ENCODE measurements around the gene NELL1.

Gene NELL1

DNA sequence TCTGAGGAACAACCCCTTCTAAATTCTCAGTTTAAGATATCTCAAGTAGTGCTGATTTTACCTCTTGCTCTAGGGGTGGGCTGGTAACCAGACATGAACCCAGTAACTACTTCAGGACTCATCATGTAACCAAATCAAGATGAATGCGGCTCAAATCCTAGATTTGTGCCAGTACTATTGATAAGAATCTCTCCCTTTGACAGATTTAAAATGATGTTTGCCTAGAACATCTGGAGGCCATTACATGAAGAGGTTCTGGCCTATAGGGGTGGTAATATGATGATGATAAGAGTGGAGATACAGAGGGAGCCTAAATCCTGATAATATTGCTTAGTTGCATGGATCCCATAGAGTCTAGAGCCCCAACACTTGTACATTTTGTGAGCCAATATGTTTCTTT lies 850.9 kb downstream of the NELL1 start:
- no peak for DNase-seq

DNA sequence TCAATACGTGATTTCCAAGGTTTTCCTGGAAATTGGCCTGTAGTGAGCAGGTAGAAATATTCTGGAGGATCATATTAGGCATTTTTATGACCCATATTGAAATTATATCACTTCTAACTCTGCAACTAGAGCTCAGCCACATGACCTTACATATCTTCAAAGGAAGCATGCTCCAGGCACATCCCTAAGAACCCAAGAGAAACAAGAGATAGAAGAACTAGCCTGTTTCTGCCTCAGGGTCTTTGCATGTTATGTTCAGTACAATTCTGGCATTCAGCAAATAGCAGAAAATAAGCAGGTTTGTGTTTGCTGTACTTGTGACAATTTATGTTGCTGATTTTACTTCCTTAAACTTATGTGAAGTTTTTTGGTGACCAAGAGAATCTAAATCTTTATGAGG lies 859.8 kb downstream of the NELL1 start:
- DNase-seq = no peak

DNA sequence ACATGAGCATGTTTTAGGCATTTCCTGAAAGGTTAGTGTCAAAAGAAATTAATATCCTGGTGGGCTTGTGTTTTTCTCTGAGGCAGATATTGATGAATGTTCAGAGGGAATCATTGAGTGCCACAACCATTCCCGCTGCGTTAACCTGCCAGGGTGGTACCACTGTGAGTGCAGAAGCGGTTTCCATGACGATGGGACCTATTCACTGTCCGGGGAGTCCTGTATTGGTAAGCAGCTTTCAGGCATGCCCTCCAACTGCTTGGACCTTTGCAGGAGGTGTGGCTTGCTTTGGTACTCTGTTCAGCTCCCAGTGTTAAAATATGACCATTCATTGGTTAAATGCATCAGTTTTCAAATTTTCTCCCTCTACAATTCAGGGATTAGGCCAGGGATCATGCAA lies 864.9 kb downstream of the NELL1 start:
- DNase-seq = no peak

DNA sequence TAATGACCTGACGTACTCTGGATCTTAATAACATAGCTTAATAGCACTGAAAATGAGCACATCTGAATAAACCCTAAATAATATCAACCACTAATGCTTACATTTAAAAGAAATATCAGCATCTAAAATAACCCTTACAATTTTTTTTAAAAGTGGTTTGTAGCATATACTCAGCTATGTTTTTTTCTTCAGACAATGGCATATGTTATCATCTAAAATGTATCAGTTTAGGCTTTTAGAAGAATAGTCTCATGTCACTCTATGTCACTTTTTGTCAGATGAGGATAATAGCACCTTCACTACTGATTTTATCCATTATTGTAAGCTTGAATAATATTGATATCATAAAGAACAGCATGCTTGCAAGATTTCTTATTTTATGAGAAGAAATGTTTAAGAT lies 868.6 kb downstream of the NELL1 start:
- no peak for DNase-seq

DNA sequence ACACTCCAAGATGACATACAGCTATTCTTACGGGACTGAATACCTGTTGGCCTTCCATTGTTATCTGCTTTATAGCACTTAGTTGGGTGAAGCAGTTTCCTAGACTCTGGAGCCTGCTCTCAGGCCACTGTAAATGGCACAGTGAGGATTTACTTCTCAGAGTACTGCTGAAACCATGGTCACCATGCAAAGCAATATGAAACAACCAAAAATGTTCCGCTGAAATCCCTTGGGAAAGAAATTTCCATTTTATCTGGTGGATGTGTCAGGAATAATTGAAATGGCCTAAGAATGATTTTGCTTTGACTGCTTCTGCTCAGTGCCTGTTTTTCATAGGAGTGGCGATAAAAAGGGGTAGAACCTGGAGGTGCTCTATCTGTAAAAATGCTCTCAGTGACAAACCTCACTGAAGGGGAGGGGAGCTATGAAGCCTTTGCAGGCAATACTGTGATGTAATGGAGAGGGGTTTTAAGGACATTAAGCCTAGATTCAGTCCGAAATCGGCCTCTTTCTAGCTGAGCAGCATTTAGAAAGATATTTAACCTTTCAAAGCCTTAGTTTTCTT lies 871.9 kb downstream of the NELL1 start:
- no peak for DNase-seq

DNA sequence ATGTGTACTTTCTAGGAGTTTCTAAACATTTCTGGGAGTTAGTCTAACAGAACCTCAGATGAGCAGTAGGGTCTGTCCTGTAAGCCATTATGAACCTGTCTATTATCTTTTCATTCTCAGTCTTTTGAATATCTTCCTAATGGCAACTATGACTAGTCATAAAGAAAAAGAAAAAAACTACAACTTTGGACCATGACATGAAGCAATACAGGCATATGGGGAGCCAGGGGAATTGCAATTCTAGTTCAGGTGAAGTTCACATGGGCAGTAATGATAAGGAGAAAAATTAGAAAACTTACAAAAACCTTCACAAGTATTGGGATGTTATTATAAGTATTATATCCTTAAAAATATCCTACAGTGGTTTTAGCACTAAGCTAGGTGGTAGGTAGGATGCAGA lies 874.5 kb downstream of the NELL1 start:
- DNase-seq = no peak

DNA sequence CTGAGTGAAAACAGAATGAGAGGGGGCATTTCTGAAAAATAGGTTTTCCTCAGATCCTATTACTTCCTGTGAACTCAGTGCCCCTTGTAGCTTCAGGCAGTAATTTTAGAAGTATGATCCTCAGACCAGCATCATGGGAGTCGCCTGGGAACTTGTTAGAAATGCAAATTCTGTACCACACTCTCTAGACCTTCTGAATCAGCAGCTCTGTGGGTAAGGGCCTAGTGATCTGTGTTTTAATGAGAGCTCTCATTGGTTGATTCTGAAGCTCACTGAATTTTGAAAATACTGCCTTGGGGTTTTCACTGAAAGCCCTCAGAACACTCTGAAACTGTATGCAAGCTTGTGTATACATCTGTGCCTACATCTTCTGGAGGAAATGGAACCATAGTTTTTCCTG lies 876.3 kb downstream of the NELL1 start:
- DNase-seq = no peak

DNA sequence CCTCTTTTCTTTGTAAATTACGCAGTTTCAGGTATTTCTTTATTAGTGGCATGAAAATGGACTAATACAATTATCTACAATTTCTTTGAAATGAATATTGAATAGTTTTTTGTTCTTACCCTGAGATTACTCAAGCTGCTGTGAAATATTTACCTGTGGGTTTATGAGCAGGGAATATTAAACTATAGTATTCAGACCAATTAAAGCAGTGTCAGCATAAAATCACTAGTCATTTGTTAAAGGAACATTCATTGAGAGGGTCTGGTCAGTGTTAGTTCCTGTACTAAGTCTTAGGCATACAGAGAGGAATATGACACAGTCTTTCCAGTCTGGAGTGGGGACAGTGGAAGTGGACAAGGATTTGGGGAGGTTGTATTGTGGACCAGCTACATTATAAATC lies 877.3 kb downstream of the NELL1 start:
- DNase-seq = no peak

DNA sequence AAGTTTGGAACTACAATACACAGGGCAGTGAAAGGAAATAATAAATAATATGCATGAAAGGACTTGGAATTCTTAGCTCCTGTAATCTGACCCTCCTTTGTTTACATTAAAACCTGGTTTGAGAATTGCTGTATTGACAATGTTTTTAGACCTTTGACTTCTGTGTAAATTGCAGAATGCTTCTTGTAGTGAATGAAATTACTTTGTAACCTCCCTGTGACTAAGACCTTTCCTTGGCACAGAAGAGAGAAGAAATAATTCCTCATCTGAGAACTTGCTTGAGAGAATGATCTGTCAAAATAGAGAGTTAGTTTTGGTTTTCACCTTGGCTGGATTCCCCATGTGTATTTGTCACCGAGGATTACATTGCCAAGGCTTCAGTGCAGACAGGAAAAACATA lies 883.5 kb downstream of the NELL1 start:
- DNase-seq = no peak

DNA sequence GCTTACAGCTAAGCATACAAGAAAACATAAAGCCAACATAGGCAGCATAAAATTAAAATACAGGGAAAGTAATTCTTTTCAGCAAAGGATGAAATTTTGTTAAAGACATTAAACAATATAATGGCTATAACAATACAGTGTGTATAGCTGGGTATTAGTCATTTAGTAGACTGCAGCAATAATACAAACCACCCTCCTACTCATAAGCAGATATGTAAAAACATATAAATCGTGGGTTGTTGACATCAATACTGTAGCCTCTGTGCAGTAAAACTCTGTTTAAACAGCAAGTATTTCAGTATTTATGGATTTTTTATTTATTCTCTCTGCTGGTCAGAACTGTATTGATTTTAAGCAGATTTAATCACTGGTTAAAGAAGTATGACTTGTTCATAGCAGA lies 884.4 kb downstream of the NELL1 start:
- no peak for DNase-seq

DNA sequence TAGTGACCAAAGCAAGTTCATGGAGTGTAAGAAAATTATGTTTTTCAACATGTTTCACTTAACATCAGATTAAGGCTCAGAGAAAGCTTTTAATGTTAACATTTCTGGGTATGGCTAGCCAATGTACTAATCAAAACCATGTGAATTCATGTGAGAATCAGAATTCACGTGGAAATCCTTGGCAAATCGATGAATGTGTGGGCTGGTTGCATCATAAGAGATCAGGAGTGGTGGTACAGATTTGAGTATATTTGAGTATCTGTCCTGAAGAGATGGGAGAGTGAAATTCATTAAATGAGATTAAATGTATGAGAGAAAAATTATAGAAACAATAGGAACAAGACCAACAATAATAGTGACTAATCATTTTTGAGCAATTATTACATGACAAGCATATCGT lies 884.9 kb downstream of the NELL1 start:
- DNase-seq = no peak

DNA sequence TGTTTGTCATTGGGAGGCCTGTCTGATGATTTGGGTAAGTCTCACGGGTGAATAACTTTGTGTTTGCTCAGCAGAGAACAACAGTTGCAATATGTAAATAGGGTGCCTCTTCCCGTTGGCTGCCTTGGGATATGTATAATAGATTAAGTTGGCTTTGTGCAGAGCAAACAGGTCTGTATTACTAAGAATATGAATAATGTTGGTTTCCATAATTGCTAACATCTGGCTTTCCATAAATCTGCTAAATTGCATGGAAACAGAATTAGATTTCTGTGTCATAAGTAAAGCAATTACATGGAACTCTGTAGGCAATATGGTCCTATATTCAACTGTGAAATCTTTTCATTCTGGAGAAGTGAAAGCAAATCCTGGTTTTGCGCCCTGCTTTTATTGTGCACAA lies 887.5 kb downstream of the NELL1 start:
- DNase-seq = no peak

DNA sequence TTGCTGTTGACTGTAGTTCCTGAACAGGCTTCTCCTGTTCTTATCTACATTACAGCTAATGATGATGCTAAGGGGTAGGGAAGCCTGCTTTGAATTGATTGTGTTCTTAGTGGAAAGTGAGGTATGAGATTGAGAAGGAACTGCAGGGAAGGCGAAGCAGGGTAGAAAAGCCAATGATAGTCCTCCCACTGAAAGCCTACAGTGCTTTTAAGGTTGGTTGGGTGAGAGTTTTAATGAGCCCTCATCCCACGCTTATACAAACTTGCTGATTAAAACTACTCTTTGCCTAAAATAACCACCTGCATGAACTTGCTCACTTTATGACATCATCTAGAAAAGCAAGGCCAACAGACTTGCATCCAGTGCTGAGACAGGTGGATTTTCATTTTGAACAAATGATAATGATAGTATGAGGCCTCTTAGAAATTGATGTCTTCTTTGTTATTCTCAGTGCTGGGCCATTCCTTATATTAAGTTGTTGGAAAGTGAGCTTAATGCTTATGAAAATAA lies 891.1 kb downstream of the NELL1 start:
- no peak for DNase-seq

DNA sequence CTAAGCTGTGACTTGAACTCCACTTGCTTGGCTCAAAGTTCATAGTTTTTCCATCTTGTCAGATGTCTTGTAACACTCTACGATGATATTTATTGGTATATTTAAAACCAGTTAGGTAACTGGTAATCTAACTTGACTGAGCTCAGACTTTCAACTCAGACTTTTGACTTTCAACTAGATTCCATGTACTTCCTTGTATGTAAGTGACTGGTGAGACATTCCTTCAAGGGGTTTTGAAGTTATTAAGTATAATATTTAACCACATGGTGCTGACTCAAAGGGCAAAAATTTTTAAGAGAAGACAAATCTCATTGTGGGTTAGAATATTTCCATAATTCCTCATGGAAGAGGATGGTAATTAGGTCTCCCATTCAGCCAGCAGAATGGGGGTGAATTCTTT lies 892.2 kb downstream of the NELL1 start:
- no peak for DNase-seq

DNA sequence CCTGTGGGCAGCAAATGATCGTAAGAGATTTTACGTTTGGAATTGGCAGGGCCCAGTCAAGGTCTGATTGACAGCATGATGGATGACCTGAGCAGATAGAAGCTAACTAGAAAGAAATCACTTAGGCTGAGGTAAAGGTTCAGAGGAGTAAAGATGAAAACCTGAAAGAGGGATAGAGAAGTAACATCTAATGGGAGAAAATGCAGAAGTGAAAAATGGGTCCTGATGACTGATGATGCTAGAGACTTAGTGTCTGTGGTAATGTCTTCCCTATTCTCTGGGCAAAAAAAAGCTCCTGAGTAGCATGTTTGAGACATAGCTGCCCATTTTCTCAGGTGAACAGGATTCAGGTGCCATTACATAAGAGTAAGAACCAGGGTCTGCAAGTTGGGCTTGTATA lies 894.7 kb downstream of the NELL1 start:
- no peak for DNase-seq

DNA sequence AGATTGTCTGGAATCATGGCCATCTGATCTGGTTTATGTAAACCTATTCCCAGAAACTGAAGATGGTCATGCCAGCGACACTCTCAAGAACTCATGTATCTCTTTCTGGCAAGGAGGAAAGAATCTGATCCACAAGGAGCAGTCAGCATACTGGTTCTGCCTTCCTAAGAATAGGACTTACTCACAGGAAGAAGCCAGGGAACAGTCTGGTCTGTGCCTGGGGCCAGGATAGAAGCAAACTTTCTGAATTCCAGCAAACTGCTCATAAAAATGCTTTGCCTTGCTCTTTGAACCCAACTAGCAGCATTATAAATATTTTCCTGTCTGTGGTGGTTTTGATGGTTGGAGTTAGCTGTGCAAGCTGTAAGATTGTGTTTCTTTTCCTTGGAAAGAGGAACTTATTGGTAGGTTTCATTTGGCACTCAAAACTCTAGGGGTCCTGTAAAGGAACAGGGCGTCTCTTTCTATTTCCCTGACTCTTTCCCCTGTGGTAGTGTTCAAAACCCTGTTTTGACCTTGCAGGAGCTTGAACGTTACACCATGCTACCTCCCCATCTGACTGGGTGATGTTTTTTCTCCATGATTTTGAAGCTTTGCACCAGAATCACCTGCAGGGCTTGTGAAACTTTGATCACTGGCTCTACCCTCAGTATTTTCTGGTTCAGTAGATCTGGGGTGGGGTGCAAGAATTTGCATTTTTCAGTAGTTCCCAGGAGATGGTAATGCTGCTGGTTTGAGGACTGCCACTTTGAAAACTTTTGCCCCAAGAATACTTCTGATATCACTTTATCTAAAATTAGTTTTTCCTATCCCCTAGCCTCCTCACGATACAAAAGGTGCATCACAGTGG lies 895.7 kb downstream of the NELL1 start:
- DNase-seq = no peak

DNA sequence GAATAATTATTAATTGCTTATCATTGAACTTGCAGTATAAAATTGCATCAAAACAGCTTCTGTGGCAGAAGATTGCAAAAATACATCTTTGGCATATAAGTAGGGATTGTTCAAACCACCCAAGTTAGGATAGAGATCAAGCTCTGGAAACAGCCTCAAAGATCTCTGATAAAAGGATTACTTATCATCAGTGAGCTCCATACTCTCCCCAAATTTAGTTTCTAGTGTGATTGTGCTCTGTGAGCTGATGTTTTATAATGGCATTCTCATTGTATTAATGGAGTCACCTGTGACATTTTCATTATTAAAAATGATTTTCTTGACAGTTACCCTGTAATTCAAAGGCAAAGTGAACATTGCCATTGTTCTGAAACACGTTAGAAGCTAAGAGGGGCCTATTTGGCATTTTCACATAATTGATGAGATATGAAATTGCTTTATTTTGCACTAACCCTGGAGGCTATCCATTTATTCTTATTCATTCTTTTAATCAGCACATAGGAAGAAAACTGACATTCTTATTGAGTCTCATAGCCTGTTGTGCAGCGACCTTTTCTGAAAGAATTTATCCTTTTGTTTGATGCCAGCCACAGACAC lies 897.2 kb downstream of the NELL1 start:
- DNase-seq = no peak

DNA sequence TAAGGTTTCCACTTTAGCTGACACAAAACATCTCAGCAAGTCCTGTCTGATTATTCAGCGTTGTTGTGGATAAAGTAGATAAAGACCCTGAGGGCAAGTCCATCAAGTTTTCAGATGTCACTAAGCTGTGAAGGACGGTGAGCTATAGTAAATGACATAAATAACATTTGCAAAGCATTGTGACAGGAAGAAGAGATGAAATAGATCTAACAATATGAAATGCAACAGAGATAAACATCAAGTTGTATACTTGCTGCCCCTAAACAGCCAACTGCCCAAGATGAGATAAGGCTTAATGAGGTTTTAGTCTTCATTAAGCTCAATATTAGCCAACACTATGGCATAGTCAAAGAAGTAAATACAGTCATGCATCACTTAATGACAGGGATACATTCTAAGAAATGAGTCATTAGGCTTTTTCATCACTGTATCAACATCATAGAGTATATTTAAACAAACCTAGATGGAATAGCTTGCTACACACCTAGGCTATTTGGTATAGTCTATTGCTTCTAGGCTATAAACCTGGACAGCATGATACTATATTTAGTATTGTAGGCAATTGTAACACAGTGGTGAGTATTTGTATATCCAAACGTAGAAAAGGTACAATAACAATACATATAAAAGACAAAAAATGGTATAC lies 898.4 kb downstream of the NELL1 start:
- DNase-seq = no peak

DNA sequence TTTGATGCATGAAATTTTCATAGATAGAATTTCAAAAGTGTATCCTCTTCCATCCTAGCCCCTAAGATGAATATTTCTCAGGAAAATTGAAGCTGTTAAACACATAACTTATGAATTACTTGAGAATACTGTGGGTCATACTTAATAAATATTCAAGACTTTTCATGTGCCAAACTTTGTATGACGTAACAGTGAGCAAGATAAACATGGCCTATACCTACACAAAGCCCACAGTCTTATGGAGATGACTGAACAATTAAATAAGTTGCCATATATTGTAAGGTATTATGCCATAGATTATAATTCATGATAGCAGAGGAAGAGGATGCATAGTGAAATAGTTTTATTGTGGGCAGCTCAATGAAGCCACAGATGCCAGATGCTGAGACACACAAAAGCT lies 902.8 kb downstream of the NELL1 start:
- DNase-seq = no peak

DNA sequence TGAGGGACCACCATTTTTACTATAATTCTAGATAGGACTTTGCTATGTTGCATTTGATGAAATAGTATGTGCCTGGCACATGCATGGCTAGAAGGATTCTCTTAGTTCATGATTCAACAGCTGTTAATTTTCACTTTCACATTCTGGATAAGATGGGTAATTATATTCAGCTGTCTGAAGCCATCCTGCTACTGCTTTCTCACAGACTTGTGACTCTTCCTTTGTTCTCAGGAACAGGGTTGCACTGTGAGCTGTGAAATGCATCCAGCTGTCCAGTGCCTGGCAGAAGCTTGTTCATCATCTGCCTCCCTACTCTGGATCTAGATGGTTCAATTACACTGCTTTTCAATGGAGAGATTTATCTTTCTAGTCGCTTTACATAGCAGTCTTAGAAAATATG lies 913.4 kb downstream of the NELL1 start:
- DNase-seq = no peak

DNA sequence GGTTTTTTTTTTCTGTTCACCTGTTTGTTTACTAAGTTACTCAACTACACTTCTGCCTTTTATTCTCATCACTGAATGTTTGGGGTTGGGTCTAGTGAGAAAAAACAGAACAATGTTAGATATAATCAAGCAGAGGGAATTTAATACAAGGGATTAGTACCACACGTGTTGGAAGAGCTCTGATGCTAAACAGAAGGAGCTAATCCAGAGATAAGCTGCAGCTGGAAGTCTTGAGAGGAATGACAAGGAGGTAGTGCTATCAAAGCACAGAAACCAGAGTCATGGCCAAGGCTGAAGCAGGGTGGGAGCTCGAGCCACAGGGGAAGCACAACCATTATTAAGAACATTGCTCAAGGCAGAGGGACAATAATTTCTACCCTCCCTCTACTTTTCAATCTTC lies 919.4 kb downstream of the NELL1 start:
- no peak for DNase-seq

DNA sequence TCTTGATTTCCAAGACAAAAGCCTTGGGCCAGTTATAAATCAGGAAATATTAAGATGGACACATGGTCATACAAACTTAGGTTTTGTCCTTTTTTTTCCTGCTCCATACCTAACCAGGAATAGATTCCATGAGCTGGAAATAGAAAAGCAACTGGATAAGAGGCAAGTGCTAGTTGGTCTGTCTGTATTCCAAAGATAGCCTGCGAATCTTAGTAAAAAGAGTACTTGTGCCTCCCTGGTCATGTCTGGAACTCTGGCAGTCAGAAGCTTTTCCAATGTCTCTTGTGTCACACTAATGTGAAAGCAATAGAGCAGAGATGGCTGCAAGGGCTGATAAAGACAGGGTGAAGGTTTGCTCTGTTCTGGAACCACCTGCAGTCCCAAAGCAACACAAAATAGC lies 933.3 kb downstream of the NELL1 start:
- DNase-seq = no peak

DNA sequence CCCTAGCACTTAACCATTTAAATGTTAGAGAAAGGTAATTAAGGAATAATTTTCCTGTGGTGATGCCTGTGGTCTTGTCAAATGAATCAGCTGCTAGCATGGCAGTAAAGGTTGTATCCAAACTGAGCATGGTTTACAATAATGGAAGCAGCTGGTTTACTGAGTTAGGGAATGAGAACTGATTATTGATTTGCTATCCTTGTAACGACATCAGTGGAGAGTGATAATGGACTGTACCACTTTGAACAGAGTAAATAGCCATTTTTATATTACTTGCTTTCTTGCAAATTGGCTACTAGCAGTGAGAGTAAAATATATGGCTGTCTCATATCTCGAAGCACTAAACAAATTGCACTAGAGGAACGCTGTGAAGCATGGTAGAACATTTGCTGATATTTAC lies 934.5 kb downstream of the NELL1 start:
- no peak for DNase-seq

DNA sequence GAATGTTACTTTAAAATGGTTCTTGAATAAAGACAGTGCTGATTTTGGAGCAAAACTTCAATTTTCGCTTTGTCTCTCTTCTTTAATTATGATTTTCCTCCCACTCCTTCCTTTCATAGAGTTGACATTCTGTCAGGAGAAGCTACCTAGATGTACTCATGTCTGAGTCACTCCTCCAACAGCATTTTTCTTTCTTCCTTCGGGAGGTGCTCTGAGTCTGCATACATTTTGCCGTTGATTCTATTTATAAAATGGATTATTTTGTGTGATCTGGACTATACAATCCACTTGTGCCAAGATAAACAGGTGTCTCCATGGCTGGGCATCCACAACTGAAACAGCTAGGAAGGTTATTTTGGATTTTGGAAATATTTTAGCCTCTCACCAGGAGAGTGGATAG lies 935.2 kb downstream of the NELL1 start:
- no peak for DNase-seq

Measured in NCI-H187 (cell line).